ENCODE results near the gene STRN4.

The STRN4 gene, protein sequence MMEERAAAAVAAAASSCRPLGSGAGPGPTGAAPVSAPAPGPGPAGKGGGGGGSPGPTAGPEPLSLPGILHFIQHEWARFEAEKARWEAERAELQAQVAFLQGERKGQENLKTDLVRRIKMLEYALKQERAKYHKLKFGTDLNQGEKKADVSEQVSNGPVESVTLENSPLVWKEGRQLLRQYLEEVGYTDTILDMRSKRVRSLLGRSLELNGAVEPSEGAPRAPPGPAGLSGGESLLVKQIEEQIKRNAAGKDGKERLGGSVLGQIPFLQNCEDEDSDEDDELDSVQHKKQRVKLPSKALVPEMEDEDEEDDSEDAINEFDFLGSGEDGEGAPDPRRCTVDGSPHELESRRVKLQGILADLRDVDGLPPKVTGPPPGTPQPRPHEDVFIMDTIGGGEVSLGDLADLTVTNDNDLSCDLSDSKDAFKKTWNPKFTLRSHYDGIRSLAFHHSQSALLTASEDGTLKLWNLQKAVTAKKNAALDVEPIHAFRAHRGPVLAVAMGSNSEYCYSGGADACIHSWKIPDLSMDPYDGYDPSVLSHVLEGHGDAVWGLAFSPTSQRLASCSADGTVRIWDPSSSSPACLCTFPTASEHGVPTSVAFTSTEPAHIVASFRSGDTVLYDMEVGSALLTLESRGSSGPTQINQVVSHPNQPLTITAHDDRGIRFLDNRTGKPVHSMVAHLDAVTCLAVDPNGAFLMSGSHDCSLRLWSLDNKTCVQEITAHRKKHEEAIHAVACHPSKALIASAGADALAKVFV

GRCh38 chr19:46746281-46747057 is at the start of gene STRN4:
Gene STRN4 (minus strand): TSS chr19:46746450. CDS start chr19:46746430, 20 bp downstream.
- Histone ChIP-seq H3K9ac (ENCODE audit: low read length in 2 of 2) (peak within 1 kb of the TSS; percentile 76 to 92), H3K4me1 (ENCODE audit: control insufficient read depth, insufficient read depth, low read length) (peaks cover 40% of the 10 kb centered on the region), H3K27me3 (ENCODE audit: control insufficient read depth in 1 of 2, insufficient read depth in 2 of 2, low read length in 2 of 2) (no peaks in the 10 kb centered on the region), H3K27ac (ENCODE audit: low read length) (no peak within 1 kb of the TSS), H3K36me3 (ENCODE audit: control insufficient read depth in 2 of 2, insufficient read depth in 2 of 2, low read length in 2 of 2) (peaks cover 4 to 5% of the 10 kb centered on the region in 2 donors), H3K9me3 (ENCODE audit: control insufficient read depth in 2 of 2, low read length in 2 of 2) (no peaks in the 10 kb centered on the region), H3K4me3 (ENCODE audit: low read length in 2 of 2) (peak within 1 kb of the TSS; percentile 88 to 89)

GRCh38 chr19:46791944-46792343 is 45.7 kb upstream of the STRN4 start:
- Histone ChIP-seq H3K27me3 (ENCODE audit: control insufficient read depth in 1 of 2, insufficient read depth in 2 of 2, low read length in 2 of 2) (no peaks in the 10 kb centered on the region), H3K4me1 (ENCODE audit: control insufficient read depth, insufficient read depth, low read length) (peaks cover 14% of the 10 kb centered on the region), H3K36me3 (ENCODE audit: control insufficient read depth in 2 of 2, insufficient read depth in 2 of 2, low read length in 2 of 2) (no peaks in the 10 kb centered on the region), H3K9me3 (ENCODE audit: control insufficient read depth in 2 of 2, low read length in 2 of 2) (no peaks in the 10 kb centered on the region), H3K27ac (ENCODE audit: low read length) (no peak overlapping the region), H3K4me3 (ENCODE audit: low read length in 2 of 2) (no peak overlapping the region), H3K9ac (ENCODE audit: low read length in 2 of 2) (no peak overlapping the region)

GRCh38 chr19:46789371-46789770 is 43.1 kb upstream of the STRN4 start:
- Histone ChIP-seq H3K9me3 (ENCODE audit: control insufficient read depth in 2 of 2, low read length in 2 of 2) (no peaks in the 10 kb centered on the region), H3K4me1 (ENCODE audit: control insufficient read depth, insufficient read depth, low read length) (peaks cover 36% of the 10 kb centered on the region), H3K27me3 (ENCODE audit: control insufficient read depth in 1 of 2, insufficient read depth in 2 of 2, low read length in 2 of 2) (no peaks in the 10 kb centered on the region), H3K27ac (ENCODE audit: low read length) (no peak overlapping the region), H3K9ac (ENCODE audit: low read length in 2 of 2) (no peak overlapping the region), H3K4me3 (ENCODE audit: low read length in 2 of 2) (no peak overlapping the region), H3K36me3 (ENCODE audit: control insufficient read depth in 2 of 2, insufficient read depth in 2 of 2, low read length in 2 of 2) (no peaks in the 10 kb centered on the region)

GRCh38 chr19:46788968-46789338 is 42.7 kb upstream of the STRN4 start:
- Histone ChIP-seq H3K9ac (ENCODE audit: low read length in 2 of 2) (no peak overlapping the region), H3K27ac (ENCODE audit: low read length) (no peak overlapping the region), H3K4me3 (ENCODE audit: low read length in 2 of 2) (peak overlapping the region; percentile 43 to 83), H3K9me3 (ENCODE audit: control insufficient read depth in 2 of 2, low read length in 2 of 2) (no peaks in the 10 kb centered on the region), H3K4me1 (ENCODE audit: control insufficient read depth, insufficient read depth, low read length) (peaks cover 36% of the 10 kb centered on the region), H3K36me3 (ENCODE audit: control insufficient read depth in 2 of 2, insufficient read depth in 2 of 2, low read length in 2 of 2) (no peaks in the 10 kb centered on the region), H3K27me3 (ENCODE audit: control insufficient read depth in 1 of 2, insufficient read depth in 2 of 2, low read length in 2 of 2) (no peaks in the 10 kb centered on the region)

- Histone ChIP-seq H3K27me3 (ENCODE audit: control insufficient read depth in 1 of 2, insufficient read depth in 2 of 2, low read length in 2 of 2) (no peaks in the 10 kb centered on the region), H3K4me3 (ENCODE audit: low read length in 2 of 2) (peak within 1 kb of the TSS; percentile 68 to 83), H3K36me3 (ENCODE audit: control insufficient read depth in 2 of 2, insufficient read depth in 2 of 2, low read length in 2 of 2) (no peaks in the 10 kb centered on the region), H3K4me1 (ENCODE audit: control insufficient read depth, insufficient read depth, low read length) (peaks cover 36% of the 10 kb centered on the region), H3K9me3 (ENCODE audit: control insufficient read depth in 2 of 2, low read length in 2 of 2) (no peaks in the 10 kb centered on the region), H3K9ac (ENCODE audit: low read length in 2 of 2) (peak within 1 kb of the TSS; percentile 45 to 76), H3K27ac (ENCODE audit: low read length) (peak within 1 kb of the TSS; percentile 67)
Measured at GRCh38 chr19:46788262-46788967, 42.2 kb upstream of the STRN4 start, which contains the start of gene SLC1A5. Gene SLC1A5 (minus strand): TSS chr19:46788594. CDS start chr19:46787965, 629 bp downstream.

DNA sequence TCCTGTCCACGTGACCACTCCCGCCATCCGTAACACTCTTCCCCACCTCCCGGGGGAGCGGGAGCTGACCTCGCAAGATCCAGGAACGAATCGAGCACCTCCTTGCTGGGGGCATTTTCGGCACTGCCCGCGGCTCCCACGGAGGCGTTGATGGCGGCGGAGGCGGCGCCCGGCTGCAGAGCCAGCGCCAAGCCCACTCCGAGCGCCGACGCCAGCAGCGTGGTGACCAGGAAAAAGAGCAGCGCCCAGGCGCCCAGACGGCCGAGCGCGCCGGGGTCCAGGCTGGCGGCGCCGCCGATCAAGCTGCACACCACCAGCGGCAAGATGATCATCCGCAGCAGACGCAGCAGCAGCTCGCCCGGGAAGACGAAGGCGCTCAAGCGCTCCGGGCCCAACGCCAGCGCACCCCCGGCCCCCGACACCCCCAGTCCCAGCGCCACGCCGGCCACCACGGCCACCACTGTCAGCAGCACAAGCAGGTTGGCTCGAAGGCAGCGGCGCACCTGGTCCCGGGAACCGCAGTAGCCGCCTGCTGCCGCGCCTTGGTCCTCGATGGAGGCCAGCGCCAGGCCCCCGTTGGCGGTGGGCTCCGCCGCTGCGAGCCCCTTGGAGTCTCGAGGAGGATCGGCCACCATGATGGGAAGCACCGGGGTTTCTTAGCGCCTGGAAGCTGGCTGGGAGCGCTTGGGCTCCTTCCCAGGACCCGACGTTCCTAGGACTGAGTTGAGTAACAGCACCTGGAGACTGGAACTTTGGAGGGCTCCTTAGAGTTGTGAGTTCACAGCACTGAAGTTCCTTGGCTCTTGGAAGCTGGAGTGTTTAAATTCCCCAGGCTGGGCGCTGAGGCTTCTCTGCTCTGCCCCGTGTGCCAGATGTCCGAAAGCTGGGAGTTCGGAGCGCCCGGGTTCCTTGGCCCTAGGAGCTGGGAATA is 41.3 kb upstream of the STRN4 start:
- no peaks in the 10 kb centered on the region for H3K9me3 ChIP-seq (ENCODE audit: control insufficient read depth in 2 of 2, low read length in 2 of 2)
- H3K9ac ChIP-seq (ENCODE audit: low read length in 2 of 2), result peak overlapping the region; percentile 45 to 76
- H3K36me3 ChIP-seq (ENCODE audit: control insufficient read depth in 2 of 2, insufficient read depth in 2 of 2, low read length in 2 of 2), result peaks cover 0 to 4% of the 10 kb centered on the region in 2 donors
- peak overlapping the region; percentile 67 for H3K27ac ChIP-seq (ENCODE audit: low read length)
- H3K4me3 ChIP-seq (ENCODE audit: low read length in 2 of 2), result peak overlapping the region; percentile 68 to 83
- H3K27me3 ChIP-seq (ENCODE audit: control insufficient read depth in 1 of 2, insufficient read depth in 2 of 2, low read length in 2 of 2), result no peaks in the 10 kb centered on the region
- H3K4me1 ChIP-seq (ENCODE audit: control insufficient read depth, insufficient read depth, low read length), result peaks cover 36% of the 10 kb centered on the region

GRCh38 chr19:46787040-46787330 is 40.7 kb upstream of the STRN4 start:
- Histone ChIP-seq H3K36me3 (ENCODE audit: control insufficient read depth in 2 of 2, insufficient read depth in 2 of 2, low read length in 2 of 2) (peaks cover 0 to 6% of the 10 kb centered on the region in 2 donors), H3K4me1 (ENCODE audit: control insufficient read depth, insufficient read depth, low read length) (peaks cover 36% of the 10 kb centered on the region), H3K4me3 (ENCODE audit: low read length in 2 of 2) (peak overlapping the region; percentile 68 to 83), H3K27me3 (ENCODE audit: control insufficient read depth in 1 of 2, insufficient read depth in 2 of 2, low read length in 2 of 2) (no peaks in the 10 kb centered on the region), H3K9ac (ENCODE audit: low read length in 2 of 2) (peak overlapping the region; percentile 45 to 76), H3K9me3 (ENCODE audit: control insufficient read depth in 2 of 2, low read length in 2 of 2) (no peaks in the 10 kb centered on the region), H3K27ac (ENCODE audit: low read length) (peak overlapping the region; percentile 67)

- H3K4me1 ChIP-seq (ENCODE audit: control insufficient read depth, insufficient read depth, low read length), result peaks cover 36% of the 10 kb centered on the region
- peaks cover 0 to 8% of the 10 kb centered on the region in 2 donors for H3K36me3 ChIP-seq (ENCODE audit: control insufficient read depth in 2 of 2, insufficient read depth in 2 of 2, low read length in 2 of 2)
- peak overlapping the region; percentile 45 to 76 for H3K9ac ChIP-seq (ENCODE audit: low read length in 2 of 2)
- H3K4me3 ChIP-seq (ENCODE audit: low read length in 2 of 2), result peak overlapping the region; percentile 68 to 83
- no peaks in the 10 kb centered on the region for H3K27me3 ChIP-seq (ENCODE audit: control insufficient read depth in 1 of 2, insufficient read depth in 2 of 2, low read length in 2 of 2)
- peak overlapping the region; percentile 67 for H3K27ac ChIP-seq (ENCODE audit: low read length)
- no peaks in the 10 kb centered on the region for H3K9me3 ChIP-seq (ENCODE audit: control insufficient read depth in 2 of 2, low read length in 2 of 2)
Measured at GRCh38 chr19:46786236-46787039, 40.2 kb upstream of the STRN4 start.

GRCh38 chr19:46785980-46786235 is 39.7 kb upstream of the STRN4 start:
- peak overlapping the region; percentile 45 to 55 for H3K9ac ChIP-seq (ENCODE audit: low read length in 2 of 2)
- H3K4me3 ChIP-seq (ENCODE audit: low read length in 2 of 2), result peak overlapping the region; percentile 68 to 83
- H3K27ac ChIP-seq (ENCODE audit: low read length), result peak overlapping the region; percentile 67
- H3K27me3 ChIP-seq (ENCODE audit: control insufficient read depth in 1 of 2, insufficient read depth in 2 of 2, low read length in 2 of 2), result no peaks in the 10 kb centered on the region
- peaks cover 0 to 10% of the 10 kb centered on the region in 2 donors for H3K36me3 ChIP-seq (ENCODE audit: control insufficient read depth in 2 of 2, insufficient read depth in 2 of 2, low read length in 2 of 2)
- H3K9me3 ChIP-seq (ENCODE audit: control insufficient read depth in 2 of 2, low read length in 2 of 2), result no peaks in the 10 kb centered on the region
- H3K4me1 ChIP-seq (ENCODE audit: control insufficient read depth, insufficient read depth, low read length), result peaks cover 36% of the 10 kb centered on the region

Data from stomach smooth muscle (tissue), 2 donors.